Endodermal cell (in vitro differentiated cells): ENCODE results near the gene POLR1B. TPM values are rescaled to one million over a fixed set of nuclear protein-coding genes. Genes with fewer than 3 reads are reported as not detected.
A peak's percentile ranks its signal among the peaks of the same experiment; 100 is the strongest.
"Not testable (repeated sequence)": the region's sequence is repeated elsewhere in the genome, so short reads cannot be mapped to it uniquely, and the experiment has no call there.

ENCODE experiments used
- DNase-seq: peaks from one replicate; pipeline ENCODE4 v3.0.0-alpha.2; 2017
- H3K27ac ChIP-seq: 2 replicates; pipeline ENCODE4 v1.5.1; 2013; ENCODE audit warnings: mild to moderate bottlenecking, low read depth, low read length, moderate library complexity
- H3K27me3 ChIP-seq: 2 replicates; pipeline ENCODE4 v1.6.1; 2013; ENCODE audit warnings: mild to moderate bottlenecking, low read length, moderate library complexity; ENCODE audit not compliant: insufficient read depth, control insufficient read depth, poor library complexity, severe bottlenecking
- H3K36me3 ChIP-seq: 2 replicates; pipeline ENCODE4 v1.7.0; 2013; ENCODE audit warnings: mild to moderate bottlenecking, low read length, moderate library complexity; ENCODE audit not compliant: control insufficient read depth, insufficient read depth
- H3K4me1 ChIP-seq: one replicate; pipeline ENCODE4 v1.7.0; 2013; ENCODE audit warnings: low read length; ENCODE audit not compliant: control insufficient read depth, insufficient read depth
- H3K4me3 ChIP-seq: 2 replicates; pipeline ENCODE4 v1.5.1; 2013; ENCODE audit warnings: mild to moderate bottlenecking, low read length, moderate library complexity
- H3K9ac ChIP-seq: 2 replicates; pipeline ENCODE4 v1.6.1; 2013; ENCODE audit warnings: mild to moderate bottlenecking, low read length, moderate library complexity; ENCODE audit not compliant: poor library complexity, severe bottlenecking; ENCODE audit errors: extremely low read depth
- H3K9me3 ChIP-seq: 2 replicates; pipeline ENCODE4 v1.6.1; 2013; ENCODE audit warnings: mild to moderate bottlenecking, low read length, moderate library complexity; ENCODE audit not compliant: control insufficient read depth
- H3K27ac Mint-ChIP-seq: 2 replicates; pipeline ENCODE4 v1.8.0; 2020; ENCODE audit warnings: mixed read lengths
- H3K27me3 Mint-ChIP-seq: 2 replicates; pipeline ENCODE4 v1.8.0; 2021; ENCODE audit warnings: mild to moderate bottlenecking, mixed read lengths; ENCODE audit not compliant: insufficient read depth
- H3K36me3 Mint-ChIP-seq: 2 replicates; pipeline ENCODE4 v1.8.0; 2020; ENCODE audit warnings: low read depth, mixed read lengths
- H3K4me1 Mint-ChIP-seq: 2 replicates; pipeline ENCODE4 v1.8.0; 2020; ENCODE audit warnings: mixed read lengths
- H3K4me3 Mint-ChIP-seq: 2 replicates; pipeline ENCODE4 v1.8.0; 2020; ENCODE audit warnings: mild to moderate bottlenecking, moderate library complexity, mixed read lengths
- H3K9me3 Mint-ChIP-seq: 2 replicates; pipeline ENCODE4 v1.8.0; 2020; ENCODE audit warnings: mild to moderate bottlenecking, mixed read lengths
- CTCF ChIP-seq: fragments of 200-600 bp; sonication (generic); conservative IDR thresholded peaks from 2 replicates; pipeline ENCODE4 v1.5.0; 2021; ENCODE audit warnings: antibody characterized with exemption, mild to moderate bottlenecking
- WGBS, 2 experiments: methylation state at CpG; one replicate each; pipeline versions ENCODE4 v1.1.5 to v1.1.7; 2013; ENCODE audit warnings: missing lambda C conversion rate in 2 of 2, mixed read lengths in 1 of 2; ENCODE audit not compliant: insufficient coverage in 1 of 2, insufficient read length in 1 of 2; 5-methylcytosine and 5-hydroxymethylcytosine counted together
- total RNA-seq, 2 donors: library from RNA; stranded (reverse); fragmentation: NEBNext Ultra II Directional in 1 of 2; extraction: Animal tissue kit (Norgen Biotek cat#: 25700) in 1 of 2; gene quantifications; 2 replicates in 1 of 2; 3 replicates in 1 of 2; pipeline ENCODE4 v1.2.1, GENCODE V29; 2021

POLR1B gene
- total RNA-seq, 2 donors from 2014 or later: 25.6 to 31.9 TPM

GRCh38 chr2:112493858-112494648 lies 48.2 kb upstream of the POLR1B start:
- no peaks in the 10 kb centered on the region for H3K27me3 Mint-ChIP-seq
- WGBS, 2 experiments: 94 to 95% methylated on average over 7 to 9 of the region's 9 CpGs
- no peak for TF ChIP-seq CTCF
- peaks cover 50% of the 10 kb centered on the region for H3K36me3 ChIP-seq
- peaks cover 24% of the 10 kb centered on the region for H3K36me3 Mint-ChIP-seq
- H3K4me1 ChIP-seq: no peaks in the 10 kb centered on the region
- no peaks in the 10 kb centered on the region for H3K27me3 ChIP-seq
- no peak overlapping the region for H3K9ac ChIP-seq
- peaks cover 2% of the 10 kb centered on the region for H3K4me1 Mint-ChIP-seq
- DNase-seq: no peak
- no peak overlapping the region for H3K4me3 ChIP-seq
- H3K9me3 Mint-ChIP-seq: no peaks in the 10 kb centered on the region
- no peaks in the 10 kb centered on the region for H3K9me3 ChIP-seq
- H3K27ac Mint-ChIP-seq: no peak overlapping the region
- H3K27ac ChIP-seq: no peak overlapping the region
- no peak overlapping the region for H3K4me3 Mint-ChIP-seq

- no peaks in the 10 kb centered on the region for H3K27me3 Mint-ChIP-seq
- H3K36me3 ChIP-seq: peaks cover 46% of the 10 kb centered on the region
- 91 to 95% methylated on average over 5 of the region's 5 CpGs for WGBS, 2 experiments
- no peaks in the 10 kb centered on the region for H3K27me3 ChIP-seq
- H3K9ac ChIP-seq: no peak overlapping the region
- DNase-seq: no peak
- no peaks in the 10 kb centered on the region for H3K9me3 Mint-ChIP-seq
- no peak overlapping the region for H3K27ac Mint-ChIP-seq
- no peak overlapping the region for H3K4me3 ChIP-seq
- H3K4me3 Mint-ChIP-seq: no peak overlapping the region
- H3K4me1 Mint-ChIP-seq: peaks cover 2% of the 10 kb centered on the region
- H3K27ac ChIP-seq: no peak overlapping the region
- no peaks in the 10 kb centered on the region for H3K4me1 ChIP-seq
- H3K9me3 ChIP-seq: no peaks in the 10 kb centered on the region
- peaks cover 21% of the 10 kb centered on the region for H3K36me3 Mint-ChIP-seq
- TF ChIP-seq CTCF: no peak
These were observed 47.4 kb upstream of the POLR1B start for GRCh38 chr2:112494828-112495227.

- not testable (repeated sequence) for DNase-seq, H3K9ac ChIP-seq, H3K4me3 Mint-ChIP-seq, H3K9me3 ChIP-seq, H3K27me3 Mint-ChIP-seq, H3K27ac ChIP-seq, H3K4me1 Mint-ChIP-seq, H3K27me3 ChIP-seq, H3K4me1 ChIP-seq, H3K9me3 Mint-ChIP-seq, H3K4me3 ChIP-seq
- H3K36me3 Mint-ChIP-seq: peaks cover 21% of the 10 kb centered on the region
- 92 to 100% methylated on average over 2 to 4 of the region's 4 CpGs for WGBS, 2 experiments
- H3K36me3 ChIP-seq: peaks cover 36% of the 10 kb centered on the region
- peak overlapping the region; percentile 68 for H3K27ac Mint-ChIP-seq
- TF ChIP-seq CTCF: peak; percentile 43
These were observed 46.4 kb upstream of the POLR1B start for GRCh38 chr2:112495878-112496277.
